Liver (tissue), 9 donors: ENCODE measurements around the gene PAPPA. TPM values are rescaled to one million over a fixed set of nuclear protein-coding genes. Genes with fewer than 3 reads are reported as not detected.

Experiments used
- DNase-seq: peaks from one replicate; pipeline ENCODE4 v3.0.0-alpha.2; 2017; ENCODE audit warnings: low spot score
- H3K27ac ChIP-seq, 2 donors: one replicate each; pipeline ENCODE4 v1.7.0; 2013; ENCODE audit warnings: inconsistent platforms in 2 of 2, low read length in 2 of 2, control low read depth in 1 of 2, low read depth in 1 of 2, mild to moderate bottlenecking in 1 of 2
- H3K27me3 ChIP-seq, 4 donors: one replicate each; pipeline versions ENCODE4 v1.6.1 to v1.7.0; 2013; ENCODE audit warnings: low read length in 3 of 4, inconsistent platforms in 1 of 4, mild to moderate bottlenecking in 1 of 4, moderate library complexity in 1 of 4; ENCODE audit not compliant: control insufficient read depth in 4 of 4, insufficient read depth in 4 of 4
- H3K36me3 ChIP-seq, 4 donors: one replicate each; pipeline versions ENCODE4 v1.6.1 to v1.7.0; 2013; ENCODE audit warnings: low read length in 3 of 4, mild to moderate bottlenecking in 3 of 4, low read depth in 1 of 4, moderate library complexity in 1 of 4; ENCODE audit not compliant: control insufficient read depth in 4 of 4, insufficient read depth in 3 of 4
- H3K4me1 ChIP-seq, 4 donors: one replicate each; pipeline versions ENCODE4 v1.6.1 to v1.7.0; 2013; ENCODE audit warnings: low read length in 3 of 4, mild to moderate bottlenecking in 3 of 4, moderate library complexity in 1 of 4; ENCODE audit not compliant: control insufficient read depth in 4 of 4, insufficient read depth in 4 of 4
- H3K4me3 ChIP-seq, 3 donors: one replicate each; pipeline versions ENCODE4 v1.6.1 to v1.7.0; 2013; ENCODE audit warnings: low read length in 3 of 3, control low read depth in 1 of 3, low read depth in 1 of 3, mild to moderate bottlenecking in 1 of 3
- H3K9ac ChIP-seq, 2 donors: one replicate each; pipeline ENCODE4 v1.7.0; 2013; ENCODE audit warnings: low read length in 2 of 2, mild to moderate bottlenecking in 2 of 2, moderate library complexity in 2 of 2, control low read depth in 1 of 2, low read depth in 1 of 2
- H3K9me3 ChIP-seq, 4 donors: one replicate each; pipeline versions ENCODE4 v1.6.1 to v1.7.0; 2013; ENCODE audit warnings: low read length in 3 of 4; ENCODE audit not compliant: control insufficient read depth in 4 of 4
- EGR1 ChIP-seq, 2 donors: IDR thresholded peaks; 2 replicates each; pipeline ENCODE4 v1.6.1; 2016 to 2018; ENCODE audit warnings: antibody characterized with exemption in 2 of 2, low read depth in 2 of 2
- FOXA1 ChIP-seq: IDR thresholded peaks from 2 replicates; pipeline ENCODE4 v1.6.1; 2016; ENCODE audit warnings: antibody characterized with exemption
- FOXA2 ChIP-seq: IDR thresholded peaks from 2 replicates; pipeline ENCODE4 v1.6.1; 2016; ENCODE audit warnings: antibody characterized with exemption
- GABPA ChIP-seq, 2 donors: IDR thresholded peaks in 1 of 2; conservative IDR thresholded peaks in 1 of 2; 2 replicates each; pipeline ENCODE4 v1.6.1; 2016; ENCODE audit warnings: antibody characterized with exemption in 2 of 2, mild to moderate bottlenecking in 1 of 2, moderate library complexity in 1 of 2
- HNF4A ChIP-seq, 2 donors: conservative IDR thresholded peaks; 2 replicates each; pipeline ENCODE4 v1.6.1; 2016; ENCODE audit warnings: antibody characterized with exemption in 2 of 2, mild to moderate bottlenecking in 2 of 2
- HNF4G ChIP-seq: IDR thresholded peaks from 2 replicates; pipeline ENCODE4 v1.6.1; 2016; ENCODE audit warnings: antibody characterized with exemption
- JUND ChIP-seq, 2 donors: IDR thresholded peaks; 2 replicates each; pipeline ENCODE4 v1.6.1; 2016; ENCODE audit warnings: antibody characterized with exemption in 2 of 2
- NR2F2 ChIP-seq: IDR thresholded peaks from 2 replicates; pipeline ENCODE4 v1.6.1; 2016; ENCODE audit warnings: antibody characterized with exemption
- RAD21 ChIP-seq, 2 donors: IDR thresholded peaks; 2 replicates each; pipeline ENCODE4 v1.6.1; 2016; ENCODE audit warnings: antibody characterized with exemption in 2 of 2, mild to moderate bottlenecking in 2 of 2
- RXRA ChIP-seq, 2 donors: IDR thresholded peaks; 2 replicates each; pipeline ENCODE4 v1.6.1; 2017 to 2018; ENCODE audit warnings: antibody characterized with exemption in 2 of 2, mild to moderate bottlenecking in 1 of 2
- SP1 ChIP-seq: IDR thresholded peaks from 2 replicates; pipeline ENCODE4 v1.6.1; 2018; ENCODE audit warnings: antibody characterized with exemption, mild to moderate bottlenecking
- TAF1 ChIP-seq: conservative IDR thresholded peaks from 2 replicates; pipeline ENCODE4 v1.6.1; 2016; ENCODE audit warnings: antibody characterized with exemption, mild to moderate bottlenecking
- YY1 ChIP-seq: IDR thresholded peaks from 2 replicates; pipeline ENCODE4 v1.6.1; 2016; ENCODE audit warnings: antibody characterized with exemption, mild to moderate bottlenecking
- WGBS: extraction: QIAGEN DNeasy Blood & Tissue Kit; methylation state at CpG from one replicate; pipeline ENCODE4 v1.1.7; 2013; 5-methylcytosine and 5-hydroxymethylcytosine counted together
- polyA plus RNA-seq, 2 donors: library from polyadenylated mRNA; stranded (reverse) in 1 of 2; unstranded in 1 of 2; fragments of 200-250 nt in 1 of 2; fragments of >200 nt in 1 of 2; fragmentation: Nextera tagmentation in 1 of 2; extraction: Ambion mirVana in 1 of 2; gene quantifications; one replicate each; pipeline versions ENCODE4 v1.2.1 to v1.2.3, GENCODE V29; 2013 to 2015
- total RNA-seq, 2 donors: library from RNA; depleted of rRNA; stranded (reverse); fragments of >200 nt; gene quantifications; one replicate each; pipeline ENCODE4 v1.2.3, GENCODE V29; 2014
- TF ChIP-seq, protein P1 (sequence below): IDR thresholded peaks from 2 replicates; pipeline ENCODE4 v1.6.1; 2016; ENCODE audit warnings: antibody characterized with exemption, mild to moderate bottlenecking
- TF ChIP-seq, protein P2 (sequence below): IDR thresholded peaks from 2 replicates; pipeline ENCODE4 v1.6.1; 2016; ENCODE audit warnings: antibody characterized with exemption
- TF ChIP-seq, protein P3 (sequence below): IDR thresholded peaks from 2 replicates; pipeline ENCODE4 v1.6.1; 2016; ENCODE audit warnings: antibody characterized with exemption
- TF ChIP-seq, protein P4 (sequence below): IDR thresholded peaks from 2 replicates; pipeline ENCODE4 v1.6.1; 2016; ENCODE audit warnings: antibody characterized with exemption
- TF ChIP-seq, protein P5 (sequence below): fragments of 150-350 bp; IDR thresholded peaks from 2 replicates; pipeline ENCODE4 v1.5.1; 2017; ENCODE audit warnings: improper control_type of control experiment, low read depth, low read length; ENCODE audit not compliant: missing input control
- donor health status: healthy.
- donor health status: healthy.
- donor health status: healthy.
- donor health status: healthy.
- donor health status: healthy.

PAPPA gene
- total and polyA plus RNA-seq, 4 donors: 0.03 to 0.33 (median 0.20) TPM

DNA sequence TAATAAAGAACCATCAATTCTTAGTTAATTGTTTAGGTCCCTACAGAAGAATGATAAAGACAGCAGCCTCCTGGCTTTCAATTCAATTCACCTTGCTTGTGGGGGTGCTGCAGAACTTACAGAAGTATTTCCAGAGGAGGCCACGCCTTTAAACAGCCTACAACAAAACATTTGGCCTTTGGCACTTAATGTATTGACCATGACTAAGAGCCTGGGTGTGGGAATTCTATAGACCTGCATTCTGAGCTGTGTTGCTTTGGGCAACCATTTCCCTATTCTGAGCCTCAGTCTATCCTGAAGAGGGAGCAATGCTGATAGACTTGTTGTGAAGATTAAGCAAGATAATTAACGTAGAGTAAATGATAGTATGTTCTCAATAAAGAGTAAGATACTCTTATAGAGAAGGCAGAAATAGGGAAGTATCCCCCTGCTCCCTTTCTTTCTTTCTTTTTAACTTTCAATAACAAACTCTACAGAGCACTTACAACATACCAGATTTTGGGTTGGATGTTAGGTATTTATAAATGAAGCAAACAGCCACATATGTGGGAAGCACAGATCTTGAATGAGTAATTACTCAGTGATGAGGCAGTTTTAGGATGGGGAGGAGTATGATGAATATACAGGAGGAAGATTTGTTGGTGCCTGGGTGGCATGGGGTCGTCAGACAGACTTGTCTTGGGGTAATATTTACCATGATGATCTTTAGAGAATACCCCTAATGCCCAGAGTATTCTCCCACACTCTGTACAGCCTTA lies 28.4 kb downstream of the PAPPA start (continued):
- TF ChIP-seq, protein P1, sequence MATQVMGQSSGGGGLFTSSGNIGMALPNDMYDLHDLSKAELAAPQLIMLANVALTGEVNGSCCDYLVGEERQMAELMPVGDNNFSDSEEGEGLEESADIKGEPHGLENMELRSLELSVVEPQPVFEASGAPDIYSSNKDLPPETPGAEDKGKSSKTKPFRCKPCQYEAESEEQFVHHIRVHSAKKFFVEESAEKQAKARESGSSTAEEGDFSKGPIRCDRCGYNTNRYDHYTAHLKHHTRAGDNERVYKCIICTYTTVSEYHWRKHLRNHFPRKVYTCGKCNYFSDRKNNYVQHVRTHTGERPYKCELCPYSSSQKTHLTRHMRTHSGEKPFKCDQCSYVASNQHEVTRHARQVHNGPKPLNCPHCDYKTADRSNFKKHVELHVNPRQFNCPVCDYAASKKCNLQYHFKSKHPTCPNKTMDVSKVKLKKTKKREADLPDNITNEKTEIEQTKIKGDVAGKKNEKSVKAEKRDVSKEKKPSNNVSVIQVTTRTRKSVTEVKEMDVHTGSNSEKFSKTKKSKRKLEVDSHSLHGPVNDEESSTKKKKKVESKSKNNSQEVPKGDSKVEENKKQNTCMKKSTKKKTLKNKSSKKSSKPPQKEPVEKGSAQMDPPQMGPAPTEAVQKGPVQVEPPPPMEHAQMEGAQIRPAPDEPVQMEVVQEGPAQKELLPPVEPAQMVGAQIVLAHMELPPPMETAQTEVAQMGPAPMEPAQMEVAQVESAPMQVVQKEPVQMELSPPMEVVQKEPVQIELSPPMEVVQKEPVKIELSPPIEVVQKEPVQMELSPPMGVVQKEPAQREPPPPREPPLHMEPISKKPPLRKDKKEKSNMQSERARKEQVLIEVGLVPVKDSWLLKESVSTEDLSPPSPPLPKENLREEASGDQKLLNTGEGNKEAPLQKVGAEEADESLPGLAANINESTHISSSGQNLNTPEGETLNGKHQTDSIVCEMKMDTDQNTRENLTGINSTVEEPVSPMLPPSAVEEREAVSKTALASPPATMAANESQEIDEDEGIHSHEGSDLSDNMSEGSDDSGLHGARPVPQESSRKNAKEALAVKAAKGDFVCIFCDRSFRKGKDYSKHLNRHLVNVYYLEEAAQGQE: no peak
- TF ChIP-seq RAD21 (IDR thresholded peaks at IDR 0.05): no peak

DNA sequence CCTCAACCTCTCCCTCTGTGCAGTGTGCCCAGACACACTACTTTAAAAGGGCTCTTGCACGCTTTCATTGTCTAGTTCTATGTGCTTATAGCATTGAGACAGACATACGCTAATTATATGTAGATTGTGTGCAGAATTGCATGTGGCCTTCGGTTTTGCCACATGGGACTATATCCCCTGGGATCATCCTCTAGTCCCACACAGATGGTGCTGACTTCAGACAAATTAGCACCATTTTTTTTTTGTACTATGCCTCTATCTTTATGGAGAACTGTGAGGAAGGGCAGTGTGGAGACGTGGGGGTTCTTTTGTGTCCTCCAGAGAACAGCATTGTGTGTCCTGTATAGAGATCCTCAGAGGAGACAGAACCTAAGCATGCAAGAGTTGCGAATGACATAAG lies 29.3 kb downstream of the PAPPA start:
- DNase-seq: no peak
- no peaks in the 10 kb centered on the region for H3K4me1 ChIP-seq
- TF ChIP-seq YY1 (no peak), GABPA (IDR thresholded peaks at IDR 0.05 in 1 of 2, conservative IDR thresholded peaks at IDR 0.05 in 1 of 2) (no peak), SP1 (no peak), RXRA (IDR thresholded peaks at IDR 0.05) (no peak), HNF4G (no peak)
- no peaks in the 10 kb centered on the region for H3K27me3 ChIP-seq
- peaks cover 0 to 2% (median 0%) of the 10 kb centered on the region in 4 donors for H3K9me3 ChIP-seq
- WGBS: 85% methylated on average over 5 of the region's 5 CpGs
- H3K9ac ChIP-seq: no peak overlapping the region
- no peak overlapping the region for H3K4me3 ChIP-seq
- no peak overlapping the region for H3K27ac ChIP-seq
- H3K36me3 ChIP-seq: no peaks in the 10 kb centered on the region

DNA sequence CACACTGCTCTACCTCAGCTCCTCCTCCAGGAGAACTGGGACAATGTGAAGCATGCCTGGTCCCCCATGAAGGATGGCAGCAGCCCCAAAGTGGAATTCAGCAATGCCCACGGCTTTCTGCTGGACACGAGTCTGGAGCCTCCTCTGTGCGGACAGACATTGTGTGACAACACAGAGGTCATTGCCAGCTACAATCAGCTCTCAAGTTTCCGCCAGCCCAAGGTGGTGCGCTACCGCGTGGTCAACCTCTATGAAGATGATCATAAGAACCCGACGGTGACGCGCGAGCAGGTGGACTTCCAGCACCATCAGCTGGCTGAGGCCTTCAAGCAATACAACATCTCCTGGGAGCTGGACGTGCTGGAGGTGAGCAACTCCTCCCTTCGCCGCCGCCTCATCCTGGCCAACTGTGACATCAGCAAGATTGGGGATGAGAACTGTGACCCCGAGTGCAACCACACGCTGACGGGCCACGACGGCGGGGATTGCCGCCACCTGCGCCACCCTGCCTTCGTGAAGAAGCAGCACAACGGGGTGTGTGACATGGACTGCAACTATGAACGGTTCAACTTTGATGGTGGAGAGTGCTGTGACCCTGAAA lies 34.1 kb downstream of the PAPPA start:
- Histone ChIP-seq H3K27me3 (no peaks in the 10 kb centered on the region), H3K36me3 (no peaks in the 10 kb centered on the region), H3K27ac (no peak overlapping the region), H3K4me3 (no peak overlapping the region), H3K9ac (no peak overlapping the region), H3K4me1 (no peaks in the 10 kb centered on the region), H3K9me3 (peaks cover 0 to 2% (median 0%) of the 10 kb centered on the region in 4 donors)
- TF ChIP-seq GABPA (IDR thresholded peaks at IDR 0.05 in 1 of 2, conservative IDR thresholded peaks at IDR 0.05 in 1 of 2): no peak
- no peak for TF ChIP-seq HNF4A (conservative IDR thresholded peaks at IDR 0.05)
- TF ChIP-seq, protein P2, sequence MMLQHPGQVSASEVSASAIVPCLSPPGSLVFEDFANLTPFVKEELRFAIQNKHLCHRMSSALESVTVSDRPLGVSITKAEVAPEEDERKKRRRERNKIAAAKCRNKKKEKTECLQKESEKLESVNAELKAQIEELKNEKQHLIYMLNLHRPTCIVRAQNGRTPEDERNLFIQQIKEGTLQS: no peak
- TF ChIP-seq HNF4G: no peak
- TF ChIP-seq RXRA (IDR thresholded peaks at IDR 0.05): no peak
- TF ChIP-seq, protein P3, sequence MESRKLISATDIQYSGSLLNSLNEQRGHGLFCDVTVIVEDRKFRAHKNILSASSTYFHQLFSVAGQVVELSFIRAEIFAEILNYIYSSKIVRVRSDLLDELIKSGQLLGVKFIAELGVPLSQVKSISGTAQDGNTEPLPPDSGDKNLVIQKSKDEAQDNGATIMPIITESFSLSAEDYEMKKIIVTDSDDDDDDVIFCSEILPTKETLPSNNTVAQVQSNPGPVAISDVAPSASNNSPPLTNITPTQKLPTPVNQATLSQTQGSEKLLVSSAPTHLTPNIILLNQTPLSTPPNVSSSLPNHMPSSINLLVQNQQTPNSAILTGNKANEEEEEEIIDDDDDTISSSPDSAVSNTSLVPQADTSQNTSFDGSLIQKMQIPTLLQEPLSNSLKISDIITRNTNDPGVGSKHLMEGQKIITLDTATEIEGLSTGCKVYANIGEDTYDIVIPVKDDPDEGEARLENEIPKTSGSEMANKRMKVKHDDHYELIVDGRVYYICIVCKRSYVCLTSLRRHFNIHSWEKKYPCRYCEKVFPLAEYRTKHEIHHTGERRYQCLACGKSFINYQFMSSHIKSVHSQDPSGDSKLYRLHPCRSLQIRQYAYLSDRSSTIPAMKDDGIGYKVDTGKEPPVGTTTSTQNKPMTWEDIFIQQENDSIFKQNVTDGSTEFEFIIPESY: no peak
- TF ChIP-seq, protein P4, sequence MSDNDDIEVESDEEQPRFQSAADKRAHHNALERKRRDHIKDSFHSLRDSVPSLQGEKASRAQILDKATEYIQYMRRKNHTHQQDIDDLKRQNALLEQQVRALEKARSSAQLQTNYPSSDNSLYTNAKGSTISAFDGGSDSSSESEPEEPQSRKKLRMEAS: no peak
- TF ChIP-seq, protein P5, sequence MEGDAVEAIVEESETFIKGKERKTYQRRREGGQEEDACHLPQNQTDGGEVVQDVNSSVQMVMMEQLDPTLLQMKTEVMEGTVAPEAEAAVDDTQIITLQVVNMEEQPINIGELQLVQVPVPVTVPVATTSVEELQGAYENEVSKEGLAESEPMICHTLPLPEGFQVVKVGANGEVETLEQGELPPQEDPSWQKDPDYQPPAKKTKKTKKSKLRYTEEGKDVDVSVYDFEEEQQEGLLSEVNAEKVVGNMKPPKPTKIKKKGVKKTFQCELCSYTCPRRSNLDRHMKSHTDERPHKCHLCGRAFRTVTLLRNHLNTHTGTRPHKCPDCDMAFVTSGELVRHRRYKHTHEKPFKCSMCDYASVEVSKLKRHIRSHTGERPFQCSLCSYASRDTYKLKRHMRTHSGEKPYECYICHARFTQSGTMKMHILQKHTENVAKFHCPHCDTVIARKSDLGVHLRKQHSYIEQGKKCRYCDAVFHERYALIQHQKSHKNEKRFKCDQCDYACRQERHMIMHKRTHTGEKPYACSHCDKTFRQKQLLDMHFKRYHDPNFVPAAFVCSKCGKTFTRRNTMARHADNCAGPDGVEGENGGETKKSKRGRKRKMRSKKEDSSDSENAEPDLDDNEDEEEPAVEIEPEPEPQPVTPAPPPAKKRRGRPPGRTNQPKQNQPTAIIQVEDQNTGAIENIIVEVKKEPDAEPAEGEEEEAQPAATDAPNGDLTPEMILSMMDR: no peak
- no peak for TF ChIP-seq SP1
- no peak for TF ChIP-seq YY1
- TF ChIP-seq NR2F2: no peak
- TF ChIP-seq FOXA2: no peak
- no peak for TF ChIP-seq FOXA1
- TF ChIP-seq, protein P1: no peak
- TF ChIP-seq EGR1 (IDR thresholded peaks at IDR 0.05; ENCODE audit: low read depth in 2 of 2): no peak
- TF ChIP-seq RAD21 (IDR thresholded peaks at IDR 0.05): no peak
- TF ChIP-seq JUND (IDR thresholded peaks at IDR 0.05): no peak
- no peak for TF ChIP-seq TAF1
- DNase-seq: no peak
- WGBS: 96% methylated on average over 27 of the region's 27 CpGs
